ENCODE measurements around the gene GIMAP7. TPM values are rescaled to one million over a fixed set of nuclear protein-coding genes. Genes with fewer than 3 reads are reported as not detected.
"Not testable (repeated sequence)": the region's sequence is repeated elsewhere in the genome, so short reads cannot be mapped to it uniquely, and the experiment has no call there.

Gene GIMAP7
- total RNA-seq, 1 donor from 2014 or later: 16.8 TPM

- no peak overlapping the region for H3K4me3 ChIP-seq
- H3K27me3 ChIP-seq (ENCODE audit: low read depth): no peaks in the 10 kb centered on the region
- peaks cover 20% of the 10 kb centered on the region for H3K36me3 ChIP-seq
- intact Hi-C loops (cut with micrococcal nuclease): no loop called here
- H3K27ac ChIP-seq (replicated peaks): peak overlapping the region; percentile 84
- peaks cover 59% of the 10 kb centered on the region for H3K4me1 ChIP-seq
- TF ChIP-seq CTCF (IDR thresholded peaks at IDR 0.05; ENCODE audit: borderline replicate concordance): no peak
- DNase-seq: no peak
- no peaks in the 10 kb centered on the region for H3K9me3 ChIP-seq (replicated peaks)
Measured at GRCh38 chr7:150481186-150481920, 33.3 kb upstream of the GIMAP7 start.

- Histone ChIP-seq H3K27ac (replicated peaks) (peak overlapping the region; percentile 84), H3K4me1 (peaks cover 54% of the 10 kb centered on the region), H3K27me3 (ENCODE audit: low read depth) (no peaks in the 10 kb centered on the region), H3K4me3 (no peak overlapping the region), H3K9me3 (replicated peaks) (no peaks in the 10 kb centered on the region), H3K36me3 (peaks cover 14% of the 10 kb centered on the region)
- no peak for DNase-seq
- intact Hi-C loops (cut with micrococcal nuclease): no loop called here
- no peak for TF ChIP-seq CTCF (IDR thresholded peaks at IDR 0.05; ENCODE audit: borderline replicate concordance)
Measured at GRCh38 chr7:150481922-150482321, 32.8 kb upstream of the GIMAP7 start.

- H3K36me3 ChIP-seq; H3K27me3 ChIP-seq (ENCODE audit: low read depth); H3K9me3 ChIP-seq (replicated peaks); intact Hi-C loops (cut with micrococcal nuclease); DNase-seq: not testable (repeated sequence)
- peak overlapping the region; percentile 42 for H3K4me3 ChIP-seq
- peak overlapping the region; percentile 84 for H3K27ac ChIP-seq (replicated peaks)
- H3K4me1 ChIP-seq: peaks cover 38% of the 10 kb centered on the region
Measured at GRCh38 chr7:150483514-150483913, 31.2 kb upstream of the GIMAP7 start.

GRCh38 chr7:150484071-150484470, 30.6 kb upstream of the GIMAP7 start:
- H3K27me3 ChIP-seq (ENCODE audit: low read depth); DNase-seq; intact Hi-C loops (cut with micrococcal nuclease); H3K9me3 ChIP-seq (replicated peaks); H3K36me3 ChIP-seq: not testable (repeated sequence)
- H3K4me3 ChIP-seq: peak overlapping the region; percentile 42
- peak overlapping the region; percentile 84 for H3K27ac ChIP-seq (replicated peaks)
- peaks cover 33% of the 10 kb centered on the region for H3K4me1 ChIP-seq

GRCh38 chr7:150487625-150488024, 27.0 kb upstream of the GIMAP7 start:
- H3K27ac ChIP-seq (replicated peaks): no peak overlapping the region
- H3K9me3 ChIP-seq (replicated peaks): peaks cover 7% of the 10 kb centered on the region
- no peak for TF ChIP-seq CTCF (IDR thresholded peaks at IDR 0.05; ENCODE audit: borderline replicate concordance)
- no peak overlapping the region for H3K4me3 ChIP-seq
- DNase-seq: no peak
- no peaks in the 10 kb centered on the region for H3K27me3 ChIP-seq (ENCODE audit: low read depth)
- H3K36me3 ChIP-seq: no peaks in the 10 kb centered on the region
- no peaks in the 10 kb centered on the region for H3K4me1 ChIP-seq
- intact Hi-C loops (cut with micrococcal nuclease): no loop called here

- no peak for TF ChIP-seq CTCF (IDR thresholded peaks at IDR 0.05; ENCODE audit: borderline replicate concordance)
- no peak for DNase-seq
- peaks cover 7% of the 10 kb centered on the region for H3K9me3 ChIP-seq (replicated peaks)
- H3K27me3 ChIP-seq (ENCODE audit: low read depth): no peaks in the 10 kb centered on the region
- H3K4me1 ChIP-seq: no peaks in the 10 kb centered on the region
- H3K4me3 ChIP-seq: no peak overlapping the region
- no peak overlapping the region for H3K27ac ChIP-seq (replicated peaks)
- intact Hi-C loops (cut with micrococcal nuclease): no loop called here
- no peaks in the 10 kb centered on the region for H3K36me3 ChIP-seq
Measured at GRCh38 chr7:150489782-150490181, 24.9 kb upstream of the GIMAP7 start.

- H3K36me3 ChIP-seq; DNase-seq; H3K4me1 ChIP-seq; H3K27ac ChIP-seq (replicated peaks); H3K27me3 ChIP-seq (ENCODE audit: low read depth); intact Hi-C loops (cut with micrococcal nuclease); H3K4me3 ChIP-seq: not testable (repeated sequence)
- peaks cover 15% of the 10 kb centered on the region for H3K9me3 ChIP-seq (replicated peaks)
Measured at GRCh38 chr7:150493442-150493841, 21.2 kb upstream of the GIMAP7 start.

All from left ventricle myocardium inferior (tissue), 1 donor.